Panc1 (cell line): ENCODE results near the gene ZNF780A. TPM values are rescaled to one million over a fixed set of nuclear protein-coding genes. Genes with fewer than 3 reads are reported as not detected.

Experiments
- ATAC-seq: fragments of 200-7000 bp; cut with Tn5 transposase; 2 replicates; pipeline ENCODE4 v1.9.1; 2020; ENCODE audit warnings: mild to moderate bottlenecking, moderate library complexity
- BruUV-seq: library from RNA; stranded (reverse); fragments of 400-500 nt; replicated peaks from 2 replicates; lab custom pipeline; 2021; lab: Mats Ljungman, UMichigan
- CTCF ChIA-PET: fragments of 300-600 bp; sonication (Branson Sonifier 250); formaldehyde crosslinking; loops from one replicate; lab custom pipeline; 2022; ENCODE audit warnings: antibody characterized with exemption; lab: Charles Lee
- POLR2A ChIA-PET: fragments of 300-600 bp; sonication (Branson Sonifier 250); formaldehyde crosslinking; loops from one replicate; lab custom pipeline; 2022; ENCODE audit warnings: antibody characterized with exemption; lab: Charles Lee
- DNase-seq: peaks from one replicate; pipeline ENCODE4 v3.0.0-alpha.2; 2010; ENCODE audit warnings: low read depth, low spot score
- H3K27ac ChIP-seq: 2 replicates; pipeline ENCODE4 v1.5.1; 2011; ENCODE audit warnings: mild to moderate bottlenecking, low read length, inconsistent platforms
- H3K27me3 ChIP-seq: fragments of 200-500 bp; sonication (Bioruptor generic); 2 replicates; pipeline ENCODE4 v1.6.0; 2014; ENCODE audit warnings: low read length, inconsistent platforms; ENCODE audit not compliant: control insufficient read depth, insufficient read depth
- H3K36me3 ChIP-seq: fragments of 200-500 bp; sonication (Bioruptor generic); 2 replicates; pipeline ENCODE4 v1.5.1; 2014; ENCODE audit warnings: inconsistent platforms, mild to moderate bottlenecking, low read length, moderate library complexity; ENCODE audit not compliant: control insufficient read depth, insufficient read depth
- H3K4me1 ChIP-seq: 2 replicates; pipeline ENCODE4 v1.5.1; 2011; ENCODE audit warnings: inconsistent platforms, mild to moderate bottlenecking, low read length, moderate library complexity; ENCODE audit not compliant: control insufficient read depth, insufficient read depth
- H3K4me3 ChIP-seq, 2 experiments: 2 replicates each; pipeline ENCODE4 v1.5.1; 2011 to 2012; ENCODE audit warnings: low read depth in 2 of 2, low read length in 2 of 2, mild to moderate bottlenecking in 2 of 2, inconsistent platforms in 1 of 2, moderate library complexity in 1 of 2
- H3K9me3 ChIP-seq: fragments of 200-500 bp; sonication (Bioruptor generic); 2 replicates; pipeline ENCODE4 v1.5.1; 2014; ENCODE audit warnings: low read depth, mild to moderate bottlenecking, inconsistent platforms, low read length, moderate library complexity; ENCODE audit not compliant: control insufficient read depth, insufficient read depth
- CTCF ChIP-seq: fragments of 450-650 bp; IDR thresholded peaks from 2 replicates; pipeline ENCODE4 v1.5.1; 2017; ENCODE audit warnings: mild to moderate bottlenecking
- POLR2AphosphoS5 ChIP-seq: IDR thresholded peaks from 2 replicates; pipeline ENCODE4 v1.6.1; 2012; ENCODE audit warnings: mild to moderate bottlenecking, low read depth, low read length, moderate library complexity
- REST ChIP-seq, 2 experiments: IDR thresholded peaks; 2 replicates each; pipeline ENCODE4 v1.6.1; 2011 to 2012; ENCODE audit warnings: low read depth in 2 of 2, control low read depth in 1 of 2, low read length in 1 of 2, mild to moderate bottlenecking in 1 of 2, moderate library complexity in 1 of 2; ENCODE audit not compliant: insufficient read depth in 1 of 2
- SIN3A ChIP-seq: IDR thresholded peaks from 2 replicates; pipeline ENCODE4 v1.6.1; 2012; ENCODE audit warnings: low read depth, mild to moderate bottlenecking, low read length, moderate library complexity, borderline replicate concordance; ENCODE audit not compliant: insufficient read depth
- TCF7L2 ChIP-seq: IDR thresholded peaks from 2 replicates; pipeline ENCODE4 v1.6.1; 2011; ENCODE audit warnings: mild to moderate bottlenecking, low read depth, low read length, inconsistent platforms
- in situ Hi-C: cut with HindIII; loops from 2 replicates; pipeline ENCODE4 v1.10.0; 2016; ENCODE audit warnings: low sequenced_read_pairs, low pct_unique_long_range_greater_than_20kb
- intact Hi-C: fragments of 100-400 bp; cut with micrococcal nuclease; formaldehyde crosslinking; loops from one replicate; pipeline ENCODE4 v1.10.0; 2022; ENCODE audit not compliant: unreplicated experiment
- total RNA-seq: library from RNA; stranded (reverse); gene quantifications from one replicate; pipeline ENCODE4 v1.2.1, GENCODE V29; 2021; ENCODE audit not compliant: unreplicated experiment

ZNF780A gene
- total RNA-seq, 1 experiment from 2014 or later = 251 TPM

- no peak for TF ChIP-seq POLR2AphosphoS5
- TF ChIP-seq CTCF = no peak
- no peak for TF ChIP-seq REST (IDR thresholded peaks at IDR 0.05; ENCODE audit: insufficient read depth in 1 of 2, low read depth in 2 of 2, low read length in 1 of 2)
- no peak for TF ChIP-seq TCF7L2
- TF ChIP-seq SIN3A = no peak
- H3K36me3 ChIP-seq = peaks cover 75% of the 10 kb centered on the region
- POLR2A ChIA-PET = interaction anchor here (0.6 to 2.0 kb wide), 3 partner anchors 11 to 140 kb away, joined by 3 to 5 read pairs (median 3); partner anchors contain the start of gene ZNF780A
- DNase-seq (no peak), ATAC-seq (no peak)
- in situ Hi-C loops (no loop called here), intact Hi-C loops (no loop called here)
- peaks cover 65% of the 10 kb centered on the region for H3K9me3 ChIP-seq
- H3K27ac ChIP-seq = no peak overlapping the region
- H3K27me3 ChIP-seq = no peaks in the 10 kb centered on the region
- TSS peak; percentile 3 for BruUV-seq
- H3K4me1 ChIP-seq = peaks cover 10% of the 10 kb centered on the region; the same call in 1 of the 2 replicates
- CTCF ChIA-PET = interaction anchor here (1.2 kb wide), 1 partner anchor 225 kb away, joined by 3 read pairs; no protein-coding TSS in a partner anchor
- no peak overlapping the region for H3K4me3 ChIP-seq
Measured at GRCh38 chr19:40080289-40080688, 10.5 kb downstream of the ZNF780A start.

GRCh38 chr19:40078377-40078776, 12.4 kb downstream of the ZNF780A start:
- no peak overlapping the region for H3K4me3 ChIP-seq
- H3K4me1 ChIP-seq = no peaks in the 10 kb centered on the region
- in situ Hi-C loops (no loop called here), intact Hi-C loops (no loop called here)
- peaks cover 84% of the 10 kb centered on the region for H3K9me3 ChIP-seq
- ATAC-seq (no peak), DNase-seq (no peak)
- H3K27ac ChIP-seq = no peak overlapping the region
- TF ChIP-seq CTCF = no peak
- no peak for TF ChIP-seq SIN3A
- no peak for TF ChIP-seq POLR2AphosphoS5
- TF ChIP-seq TCF7L2 = no peak
- TF ChIP-seq REST (IDR thresholded peaks at IDR 0.05; ENCODE audit: insufficient read depth in 1 of 2, low read depth in 2 of 2, low read length in 1 of 2) = no peak
- no peaks in the 10 kb centered on the region for H3K27me3 ChIP-seq
- BruUV-seq = no TSS peak
- POLR2A ChIA-PET = interaction anchor here (0.5 to 1.6 kb wide), 6 partner anchors 9 to 443 kb away, joined by 3 to 25 read pairs (median 4); partner anchors contain the start of genes ZNF780A and ZNF780B
- peaks cover 82% of the 10 kb centered on the region for H3K36me3 ChIP-seq
- CTCF ChIA-PET = interaction anchor here (0.6 to 1.8 kb wide), 5 partner anchors 12 to 1644 kb away, joined by 3 to 9 read pairs (median 5); partner anchors contain the start of gene PSMC4
